HCT116 (cell line): ENCODE results near the gene ZBTB7C.

Experiments
- EGR1 ChIP-seq: IDR thresholded peaks from 2 replicates; pipeline ENCODE4 v1.6.1; 2012; ENCODE audit warnings: low read depth
- POLR2AphosphoS5 ChIP-seq: IDR thresholded peaks from 2 replicates; pipeline ENCODE4 v1.6.1; 2011; ENCODE audit warnings: mild to moderate bottlenecking, low read depth, low read length, moderate library complexity
- TF ChIP-seq, protein P1 (sequence below), 3 experiments: fragments of 200-600 bp in 1 of 3; sonication (generic) in 1 of 3; IDR thresholded peaks in 2 of 3; conservative IDR thresholded peaks in 1 of 3; 2 replicates each; pipeline ENCODE4 v1.5.1; 2012 to 2017; ENCODE audit warnings: low read depth in 2 of 3, low read length in 2 of 3, antibody characterized with exemption in 1 of 3, borderline replicate concordance in 1 of 3, control low read depth in 1 of 3, mild to moderate bottlenecking in 1 of 3, mixed read lengths in 1 of 3, mixed run types in 1 of 3, moderate library complexity in 1 of 3; ENCODE audit not compliant: insufficient read depth in 1 of 3

DNA sequence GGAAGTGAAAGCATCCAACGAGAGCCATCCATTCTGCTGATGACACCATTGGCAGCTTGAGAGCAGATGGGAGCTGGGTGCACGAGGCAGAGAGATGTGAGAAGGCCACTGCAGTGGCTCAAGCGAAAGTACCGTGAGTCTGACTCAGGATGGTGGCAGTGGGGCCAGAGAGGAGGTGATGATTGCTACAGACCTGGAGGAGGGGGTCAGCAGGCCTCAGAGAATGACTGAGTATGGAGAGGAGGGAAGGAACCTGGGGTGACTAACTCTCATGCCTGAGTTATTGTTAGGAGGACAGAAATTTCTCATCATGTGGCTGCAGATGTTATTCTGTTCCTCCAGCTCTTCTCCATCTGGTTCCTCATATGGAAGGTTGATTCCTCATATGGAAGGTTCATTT lies 8.8 kb upstream of the ZBTB7C start:
- TF ChIP-seq, protein P1, sequence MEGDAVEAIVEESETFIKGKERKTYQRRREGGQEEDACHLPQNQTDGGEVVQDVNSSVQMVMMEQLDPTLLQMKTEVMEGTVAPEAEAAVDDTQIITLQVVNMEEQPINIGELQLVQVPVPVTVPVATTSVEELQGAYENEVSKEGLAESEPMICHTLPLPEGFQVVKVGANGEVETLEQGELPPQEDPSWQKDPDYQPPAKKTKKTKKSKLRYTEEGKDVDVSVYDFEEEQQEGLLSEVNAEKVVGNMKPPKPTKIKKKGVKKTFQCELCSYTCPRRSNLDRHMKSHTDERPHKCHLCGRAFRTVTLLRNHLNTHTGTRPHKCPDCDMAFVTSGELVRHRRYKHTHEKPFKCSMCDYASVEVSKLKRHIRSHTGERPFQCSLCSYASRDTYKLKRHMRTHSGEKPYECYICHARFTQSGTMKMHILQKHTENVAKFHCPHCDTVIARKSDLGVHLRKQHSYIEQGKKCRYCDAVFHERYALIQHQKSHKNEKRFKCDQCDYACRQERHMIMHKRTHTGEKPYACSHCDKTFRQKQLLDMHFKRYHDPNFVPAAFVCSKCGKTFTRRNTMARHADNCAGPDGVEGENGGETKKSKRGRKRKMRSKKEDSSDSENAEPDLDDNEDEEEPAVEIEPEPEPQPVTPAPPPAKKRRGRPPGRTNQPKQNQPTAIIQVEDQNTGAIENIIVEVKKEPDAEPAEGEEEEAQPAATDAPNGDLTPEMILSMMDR (IDR thresholded peaks at IDR 0.05 in 2 of 3, conservative IDR thresholded peaks at IDR 0.05 in 1 of 3; ENCODE audit: borderline replicate concordance in 1 of 3, insufficient read depth in 1 of 3, low read depth in 2 of 3, low read length in 2 of 3), result no peak
- no peak for TF ChIP-seq POLR2AphosphoS5
- TF ChIP-seq EGR1, result no peak
